HepG2 (cell line): ENCODE results near the gene COX14.

Source experiments
- RBM22 ChIP-seq: fragments of 200-400 bp; formaldehyde crosslinking; optimal IDR thresholded peaks from 2 replicates; pipeline ENCODE3; 2017; ENCODE audit warnings: mild to moderate bottlenecking, low read length, moderate library complexity
- ZNF501 ChIP-seq: sonication (generic); formaldehyde crosslinking; IDR thresholded peaks from 2 replicates; pipeline ENCODE4 v1.5.1; 2020; ENCODE audit warnings: mild to moderate bottlenecking, moderate library complexity, missing genetic modification reagents
- TF ChIP-seq, protein P1 (sequence below): sonication (generic); formaldehyde crosslinking; IDR thresholded peaks from 2 replicates; pipeline ENCODE4 v1.5.0; 2020; ENCODE audit warnings: mild to moderate bottlenecking, missing genetic modification reagents, moderate library complexity

- TF ChIP-seq, protein P1, sequence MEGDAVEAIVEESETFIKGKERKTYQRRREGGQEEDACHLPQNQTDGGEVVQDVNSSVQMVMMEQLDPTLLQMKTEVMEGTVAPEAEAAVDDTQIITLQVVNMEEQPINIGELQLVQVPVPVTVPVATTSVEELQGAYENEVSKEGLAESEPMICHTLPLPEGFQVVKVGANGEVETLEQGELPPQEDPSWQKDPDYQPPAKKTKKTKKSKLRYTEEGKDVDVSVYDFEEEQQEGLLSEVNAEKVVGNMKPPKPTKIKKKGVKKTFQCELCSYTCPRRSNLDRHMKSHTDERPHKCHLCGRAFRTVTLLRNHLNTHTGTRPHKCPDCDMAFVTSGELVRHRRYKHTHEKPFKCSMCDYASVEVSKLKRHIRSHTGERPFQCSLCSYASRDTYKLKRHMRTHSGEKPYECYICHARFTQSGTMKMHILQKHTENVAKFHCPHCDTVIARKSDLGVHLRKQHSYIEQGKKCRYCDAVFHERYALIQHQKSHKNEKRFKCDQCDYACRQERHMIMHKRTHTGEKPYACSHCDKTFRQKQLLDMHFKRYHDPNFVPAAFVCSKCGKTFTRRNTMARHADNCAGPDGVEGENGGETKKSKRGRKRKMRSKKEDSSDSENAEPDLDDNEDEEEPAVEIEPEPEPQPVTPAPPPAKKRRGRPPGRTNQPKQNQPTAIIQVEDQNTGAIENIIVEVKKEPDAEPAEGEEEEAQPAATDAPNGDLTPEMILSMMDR (CRISPR knock-in tag), result no peak
- TF ChIP-seq ZNF501 (CRISPR knock-in tag) (no peak), RBM22 (no peak)
These were observed 30.8 kb upstream of the COX14 start for GRCh38 chr12:50081096-50081808.
